Mesenchymal stem cell (in vitro differentiated cells and primary cell): ENCODE results near the gene IFNAR1.
A peak's percentile ranks its signal among the peaks of the same experiment; 100 is the strongest.
"Not testable (repeated sequence)": the region's sequence is repeated elsewhere in the genome, so short reads cannot be mapped to it uniquely, and the experiment has no call there.

ENCODE experiments used
- DNase-seq: peaks from one replicate; pipeline ENCODE4 v3.0.0-alpha.2; 2013
- H2AFZ ChIP-seq: one replicate; pipeline ENCODE4 v1.6.1; 2013; ENCODE audit warnings: low read depth, mild to moderate bottlenecking, control low read depth, inconsistent platforms, low read length, moderate library complexity
- H2AK5ac ChIP-seq: 2 replicates; pipeline ENCODE4 v1.6.1; 2013; ENCODE audit warnings: low read length, moderate library complexity, mild to moderate bottlenecking, inconsistent platforms; ENCODE audit not compliant: severe bottlenecking
- H2BK120ac ChIP-seq: one replicate; pipeline ENCODE4 v1.6.1; 2013; ENCODE audit warnings: low read depth, mild to moderate bottlenecking, inconsistent platforms, low read length, moderate library complexity
- H2BK12ac ChIP-seq, 2 experiments: one replicate each; pipeline ENCODE4 v1.6.1; 2013; ENCODE audit warnings: inconsistent platforms in 2 of 2, low read length in 2 of 2, mild to moderate bottlenecking in 2 of 2, moderate library complexity in 2 of 2, control low read depth in 1 of 2
- H2BK15ac ChIP-seq: one replicate; pipeline ENCODE4 v1.6.1; 2013; ENCODE audit warnings: mild to moderate bottlenecking, low read depth, inconsistent platforms; ENCODE audit not compliant: poor library complexity, severe bottlenecking
- H2BK5ac ChIP-seq: 2 replicates; pipeline ENCODE4 v1.6.1; 2013; ENCODE audit warnings: low read depth, mild to moderate bottlenecking, low read length, control low read depth, inconsistent platforms; ENCODE audit not compliant: poor library complexity, severe bottlenecking
- H3K14ac ChIP-seq, 2 experiments: one replicate each; pipeline ENCODE4 v1.6.1; 2013; ENCODE audit warnings: inconsistent platforms in 2 of 2, low read length in 2 of 2, control low read depth in 1 of 2, mild to moderate bottlenecking in 1 of 2, moderate library complexity in 1 of 2
- H3K18ac ChIP-seq, 2 experiments: one replicate each; pipeline ENCODE4 v1.6.1; 2013; ENCODE audit warnings: inconsistent platforms in 2 of 2, low read length in 2 of 2, control low read depth in 1 of 2, low read depth in 1 of 2, mild to moderate bottlenecking in 1 of 2
- H3K23ac ChIP-seq, 2 experiments: one replicate each; pipeline ENCODE4 v1.6.1; 2013; ENCODE audit warnings: inconsistent platforms in 2 of 2, low read length in 2 of 2, mild to moderate bottlenecking in 2 of 2, moderate library complexity in 2 of 2, control low read depth in 1 of 2
- H3K27ac ChIP-seq: 2 replicates; pipeline ENCODE4 v1.5.1; 2013; ENCODE audit warnings: mild to moderate bottlenecking, moderate library complexity, low read length, control low read depth, inconsistent platforms; ENCODE audit not compliant: poor library complexity, severe bottlenecking
- H3K27me3 ChIP-seq, 2 experiments: 2 replicates each; pipeline versions ENCODE4 v1.6.1 to v1.7.0; 2013; ENCODE audit warnings: low read length in 2 of 2, mild to moderate bottlenecking in 2 of 2, moderate library complexity in 2 of 2, control low read depth in 1 of 2, inconsistent platforms in 1 of 2; ENCODE audit not compliant: control insufficient read depth in 1 of 2, insufficient read depth in 1 of 2
- H3K36me3 ChIP-seq, 2 experiments: 2 replicates each; pipeline versions ENCODE4 v1.6.1 to v1.7.0; 2013; ENCODE audit warnings: low read length in 2 of 2, control low read depth in 1 of 2, inconsistent platforms in 1 of 2, low read depth in 1 of 2, mild to moderate bottlenecking in 1 of 2; ENCODE audit not compliant: insufficient read depth in 2 of 2, control insufficient read depth in 1 of 2
- H3K4ac ChIP-seq, 2 experiments: one replicate each; pipeline ENCODE4 v1.6.1; 2013; ENCODE audit warnings: inconsistent platforms in 2 of 2, low read length in 2 of 2, mild to moderate bottlenecking in 2 of 2, moderate library complexity in 2 of 2, control low read depth in 1 of 2, low read depth in 1 of 2
- H3K4me1 ChIP-seq: 2 replicates; pipeline ENCODE4 v1.6.1; 2013; ENCODE audit warnings: low read depth, low read length, control low read depth; ENCODE audit not compliant: control insufficient read depth, insufficient read depth
- H3K4me2 ChIP-seq: 2 replicates; pipeline ENCODE4 v1.6.1; 2013; ENCODE audit warnings: low read length, mild to moderate bottlenecking, inconsistent platforms; ENCODE audit not compliant: poor library complexity, severe bottlenecking
- H3K4me3 ChIP-seq, 2 experiments: 2 replicates each; pipeline versions ENCODE4 v1.5.1 to v1.7.0; 2013; ENCODE audit warnings: low read length in 2 of 2, mild to moderate bottlenecking in 2 of 2, control low read depth in 1 of 2, low read depth in 1 of 2; ENCODE audit not compliant: insufficient read depth in 1 of 2
- H3K79me1 ChIP-seq: replicated peaks from 2 replicates; pipeline ENCODE4 v1.6.1; 2013; ENCODE audit warnings: mild to moderate bottlenecking, control low read depth, low read length, inconsistent platforms; ENCODE audit not compliant: poor library complexity, severe bottlenecking
- H3K9ac ChIP-seq: 2 replicates; pipeline ENCODE4 v1.7.0; 2013; ENCODE audit warnings: mild to moderate bottlenecking, low read length, moderate library complexity
- H3K9me3 ChIP-seq: 2 replicates; pipeline ENCODE4 v1.7.0; 2013; ENCODE audit warnings: mild to moderate bottlenecking, low read length; ENCODE audit not compliant: control insufficient read depth
- H4K8ac ChIP-seq: one replicate; pipeline ENCODE4 v1.6.1; 2013; ENCODE audit warnings: inconsistent platforms, mild to moderate bottlenecking, low read length, moderate library complexity
- H4K91ac ChIP-seq: one replicate; pipeline ENCODE4 v1.6.1; 2013; ENCODE audit warnings: mild to moderate bottlenecking, low read length, inconsistent platforms
- WGBS: methylation state at CpG from one replicate; pipeline ENCODE4 v1.1.7; 2013; ENCODE audit warnings: mixed read lengths; 5-methylcytosine and 5-hydroxymethylcytosine counted together

The IFNAR1 gene

GRCh38 chr21:33381381-33381780, 56.6 kb downstream of the IFNAR1 start:
- not testable (repeated sequence) for H2BK120ac ChIP-seq, DNase-seq, H3K9me3 ChIP-seq, H3K4me3 ChIP-seq, H3K4me2 ChIP-seq, H2AFZ ChIP-seq, H3K79me1 ChIP-seq, H2BK5ac ChIP-seq, H3K4ac ChIP-seq, H3K9ac ChIP-seq, H3K14ac ChIP-seq, H2AK5ac ChIP-seq, H3K27ac ChIP-seq, H4K8ac ChIP-seq, H3K36me3 ChIP-seq, H3K23ac ChIP-seq
- Histone ChIP-seq H3K27me3 (peaks cover 0 to 11% of the 10 kb centered on the region in 2 experiments), H4K91ac (peak overlapping the region; percentile 73), H2BK15ac (peak overlapping the region; percentile 26), H2BK12ac (peak overlapping the region; percentile 7 to 96), H3K18ac (peak overlapping the region in 1 of 2 experiments; percentile 1), H3K4me1 (peaks cover 23% of the 10 kb centered on the region)
- WGBS, result 96% methylated on average over 6 of the region's 6 CpGs

- no peak overlapping the region for H3K4ac ChIP-seq
- H3K23ac ChIP-seq, result no peak overlapping the region
- peak overlapping the region in 1 of 2 experiments; percentile 49 for H3K4me3 ChIP-seq
- H2BK12ac ChIP-seq, result peak overlapping the region; percentile 51 to 81
- peaks cover 20% of the 10 kb centered on the region for H3K4me1 ChIP-seq
- H3K18ac ChIP-seq, result peak overlapping the region in 1 of 2 experiments; percentile 79
- H4K8ac ChIP-seq, result peak overlapping the region; percentile 59
- no peaks in the 10 kb centered on the region for H3K79me1 ChIP-seq
- H3K14ac ChIP-seq, result no peak overlapping the region
- H2AK5ac ChIP-seq, result no peak overlapping the region
- peak overlapping the region; percentile 38 for H2BK120ac ChIP-seq
- peak overlapping the region; percentile 66 for H3K9ac ChIP-seq
- peak overlapping the region; percentile 13 for H3K4me2 ChIP-seq
- no peak overlapping the region for H2BK5ac ChIP-seq
- H3K36me3 ChIP-seq, result no peaks in the 10 kb centered on the region
- 42% methylated on average over 20 of the region's 20 CpGs for WGBS
- H3K9me3 ChIP-seq, result no peaks in the 10 kb centered on the region
- DNase-seq, result peak; percentile 98
- H4K91ac ChIP-seq, result peak overlapping the region; percentile 14
- H2AFZ ChIP-seq, result no peak overlapping the region
- no peak overlapping the region for H2BK15ac ChIP-seq
- H3K27ac ChIP-seq, result no peak overlapping the region
- peaks cover 0 to 4% of the 10 kb centered on the region in 2 experiments for H3K27me3 ChIP-seq
These were observed 58.5 kb downstream of the IFNAR1 start for GRCh38 chr21:33383056-33383888.

GRCh38 chr21:33384841-33385331, 60.1 kb downstream of the IFNAR1 start:
- H4K8ac ChIP-seq, result no peak overlapping the region
- 94% methylated on average over 15 of the region's 17 CpGs for WGBS
- no peaks in the 10 kb centered on the region for H3K9me3 ChIP-seq
- no peak overlapping the region for H2BK120ac ChIP-seq
- no peak overlapping the region for H4K91ac ChIP-seq
- H3K36me3 ChIP-seq, result no peaks in the 10 kb centered on the region
- H3K4me1 ChIP-seq, result peaks cover 20% of the 10 kb centered on the region
- H2AFZ ChIP-seq, result no peak overlapping the region
- H3K27me3 ChIP-seq, result peaks cover 0 to 11% of the 10 kb centered on the region in 2 experiments
- peak; percentile 41 for DNase-seq
- H2BK15ac ChIP-seq, result no peak overlapping the region
- no peak overlapping the region for H2AK5ac ChIP-seq
- no peak overlapping the region for H3K27ac ChIP-seq
- no peak overlapping the region for H2BK12ac ChIP-seq
- no peak overlapping the region for H2BK5ac ChIP-seq
- no peaks in the 10 kb centered on the region for H3K79me1 ChIP-seq
- H3K9ac ChIP-seq, result no peak overlapping the region
- H3K4me3 ChIP-seq, result no peak overlapping the region
- no peak overlapping the region for H3K4ac ChIP-seq
- H3K4me2 ChIP-seq, result no peak overlapping the region
- no peak overlapping the region for H3K23ac ChIP-seq
- no peak overlapping the region for H3K18ac ChIP-seq
- H3K14ac ChIP-seq, result no peak overlapping the region

GRCh38 chr21:33386222-33386784, 61.5 kb downstream of the IFNAR1 start:
- Histone ChIP-seq H2BK120ac (no peak overlapping the region), H4K8ac (no peak overlapping the region), H4K91ac (no peak overlapping the region), H3K9ac (no peak overlapping the region), H3K4me3 (no peak overlapping the region), H3K79me1 (no peaks in the 10 kb centered on the region), H3K4me1 (peaks cover 18% of the 10 kb centered on the region), H2AK5ac (no peak overlapping the region), H2BK15ac (no peak overlapping the region), H3K18ac (no peak overlapping the region), H2AFZ (no peak overlapping the region), H2BK5ac (no peak overlapping the region), H3K4ac (no peak overlapping the region), H3K4me2 (no peak overlapping the region), H3K27ac (no peak overlapping the region), H2BK12ac (no peak overlapping the region), H3K27me3 (peaks cover 0 to 19% of the 10 kb centered on the region in 2 experiments), H3K14ac (no peak overlapping the region), H3K36me3 (no peaks in the 10 kb centered on the region), H3K23ac (no peak overlapping the region), H3K9me3 (no peaks in the 10 kb centered on the region)
- 69% methylated on average over 4 of the region's 6 CpGs for WGBS
- DNase-seq, result no peak
